Tibial artery (tissue), 4 donors: ENCODE data around the gene PEAR1.

ENCODE experiments used
- DNase-seq, 2 donors: peaks; one replicate each; pipeline ENCODE4 v3.0.0-alpha.2; 2019
- H3K27ac ChIP-seq, 2 donors: fragments of 200-600 bp; sonication (generic) in 1 of 2; 1 replicate in 1 of 2; 2 replicates in 1 of 2; pipeline ENCODE4 v1.5.1; 2018 to 2019; ENCODE audit warnings: mild to moderate bottlenecking in 1 of 2
- H3K27me3 ChIP-seq, 2 donors: fragments of 200-600 bp; sonication (generic) in 1 of 2; one replicate each; pipeline versions ENCODE4 v1.5.1 to v1.6.0; 2016 to 2019
- H3K36me3 ChIP-seq, 3 donors: fragments of 200-600 bp; sonication (generic) in 2 of 3; one replicate each; pipeline ENCODE4 v1.5.1; 2016 to 2019; ENCODE audit warnings: mild to moderate bottlenecking in 2 of 3
- H3K4me1 ChIP-seq, 4 donors: fragments of 200-600 bp; sonication (generic) in 2 of 4; 1 replicate in 3 of 4; 2 replicates in 1 of 4; pipeline ENCODE4 v1.5.1; 2016 to 2019
- H3K4me3 ChIP-seq, 2 donors: fragments of 200-600 bp; sonication (generic) in 1 of 2; 1 replicate in 1 of 2; 2 replicates in 1 of 2; pipeline ENCODE4 v1.5.1; 2018 to 2019; ENCODE audit warnings: mild to moderate bottlenecking in 2 of 2
- H3K9me3 ChIP-seq, 3 donors: fragments of 200-600 bp; sonication (generic) in 1 of 3; one replicate each; pipeline ENCODE4 v1.5.1; 2016 to 2019
- CTCF ChIP-seq, 2 experiments: fragments of 200-600 bp in 1 of 2; fragments of 450-650 bp in 1 of 2; IDR thresholded peaks; one replicate each; pipeline ENCODE4 v1.5.1; 2017 to 2019; ENCODE audit warnings: antibody characterized with exemption in 2 of 2, mild to moderate bottlenecking in 1 of 2, moderate library complexity in 1 of 2
- intact Hi-C: fragments of 100-400 bp; cut with DNase I; formaldehyde crosslinking; loops from one replicate; pipeline ENCODE4 v1.15.0; 2023; ENCODE audit warnings: low total_unique reads

The PEAR1 gene

GRCh38 chr1:156865258-156865657 is 28.3 kb upstream of the PEAR1 start:
- no peak overlapping the region for H3K4me3 ChIP-seq
- intact Hi-C loops, result no loop called here
- H3K9me3 ChIP-seq, result no peaks in the 10 kb centered on the region
- no peaks in the 10 kb centered on the region for H3K36me3 ChIP-seq
- peaks cover 0 to 12% (median 9%) of the 10 kb centered on the region in 4 donors for H3K4me1 ChIP-seq
- no peak for DNase-seq
- TF ChIP-seq CTCF (IDR thresholded peaks at IDR 0.05), result no peak
- H3K27me3 ChIP-seq, result peaks cover 0 to 80% of the 10 kb centered on the region in 2 donors
- no peak overlapping the region for H3K27ac ChIP-seq

- no peak for TF ChIP-seq CTCF (IDR thresholded peaks at IDR 0.05)
- no peaks in the 10 kb centered on the region for H3K9me3 ChIP-seq
- peaks cover 0 to 74% of the 10 kb centered on the region in 2 donors for H3K27me3 ChIP-seq
- H3K4me1 ChIP-seq, result peaks cover 0 to 6% (median 3%) of the 10 kb centered on the region in 4 donors
- intact Hi-C loops, result no loop called here
- no peaks in the 10 kb centered on the region for H3K36me3 ChIP-seq
- H3K4me3 ChIP-seq, result no peak overlapping the region
- no peak for DNase-seq
- H3K27ac ChIP-seq, result no peak overlapping the region
Observed at GRCh38 chr1:156865865-156866248, 27.7 kb upstream of the PEAR1 start.

GRCh38 chr1:156866249-156866909 is 27.1 kb upstream of the PEAR1 start:
- peaks cover 0 to 68% of the 10 kb centered on the region in 2 donors for H3K27me3 ChIP-seq
- no peak overlapping the region for H3K27ac ChIP-seq
- H3K4me3 ChIP-seq, result no peak overlapping the region
- H3K36me3 ChIP-seq, result no peaks in the 10 kb centered on the region
- TF ChIP-seq CTCF (IDR thresholded peaks at IDR 0.05), result no peak
- DNase-seq, result no peak
- peaks cover 0 to under 1% (median 0%) of the 10 kb centered on the region in 4 donors for H3K4me1 ChIP-seq
- H3K9me3 ChIP-seq, result no peaks in the 10 kb centered on the region
- intact Hi-C loops, result no loop called here

GRCh38 chr1:156868341-156868740 is 25.2 kb upstream of the PEAR1 start:
- no peak overlapping the region for H3K4me3 ChIP-seq
- no peaks in the 10 kb centered on the region for H3K9me3 ChIP-seq
- H3K27me3 ChIP-seq, result peaks cover 0 to 49% of the 10 kb centered on the region in 2 donors
- H3K27ac ChIP-seq, result no peak overlapping the region
- no peaks in the 10 kb centered on the region for H3K4me1 ChIP-seq
- no peak for TF ChIP-seq CTCF (IDR thresholded peaks at IDR 0.05)
- no peaks in the 10 kb centered on the region for H3K36me3 ChIP-seq
- DNase-seq, result no peak
- intact Hi-C loops, result no loop called here

- intact Hi-C loops, result no loop called here
- Histone ChIP-seq H3K27ac (no peak overlapping the region), H3K36me3 (no peaks in the 10 kb centered on the region), H3K9me3 (no peaks in the 10 kb centered on the region), H3K4me3 (no peak overlapping the region), H3K4me1 (no peaks in the 10 kb centered on the region), H3K27me3 (peaks cover 0 to 44% of the 10 kb centered on the region in 2 donors)
- no peak for DNase-seq
- TF ChIP-seq CTCF (IDR thresholded peaks at IDR 0.05), result no peak
Observed at GRCh38 chr1:156869455-156869854, 24.1 kb upstream of the PEAR1 start.
